GF-D8 (cell line): Measurements from ENCODE around the gene FSCN2.

ENCODE experiments used
- DNase-seq: peaks from one replicate; lab custom pipeline; 2025; lab: John Stamatoyannopoulos, UW

The FSCN2 gene

GRCh38 chr17:81556175-81556691, 28.1 kb downstream of the FSCN2 start:
- no peak for DNase-seq

DNA sequence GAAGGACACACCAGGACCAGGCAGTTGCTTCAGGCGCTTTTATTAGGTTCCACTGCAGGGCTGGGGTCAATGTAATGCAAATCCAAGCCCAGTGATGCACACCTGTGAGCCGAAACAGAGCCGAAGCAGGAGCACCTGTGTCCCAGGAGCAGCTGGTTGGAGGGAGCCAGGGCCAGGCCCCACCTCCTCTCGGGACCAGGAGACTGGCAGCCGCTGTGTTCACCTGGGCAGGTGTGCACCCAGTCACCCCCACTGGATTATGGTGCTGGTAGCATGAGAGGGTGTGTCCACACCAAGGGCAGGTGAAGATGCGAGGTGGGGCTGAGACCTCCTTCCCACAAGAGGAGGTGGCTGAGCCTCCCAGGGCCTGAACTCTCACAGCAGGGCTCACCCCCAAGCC, 28.7 kb downstream of the FSCN2 start:
- DNase-seq = no peak

DNA sequence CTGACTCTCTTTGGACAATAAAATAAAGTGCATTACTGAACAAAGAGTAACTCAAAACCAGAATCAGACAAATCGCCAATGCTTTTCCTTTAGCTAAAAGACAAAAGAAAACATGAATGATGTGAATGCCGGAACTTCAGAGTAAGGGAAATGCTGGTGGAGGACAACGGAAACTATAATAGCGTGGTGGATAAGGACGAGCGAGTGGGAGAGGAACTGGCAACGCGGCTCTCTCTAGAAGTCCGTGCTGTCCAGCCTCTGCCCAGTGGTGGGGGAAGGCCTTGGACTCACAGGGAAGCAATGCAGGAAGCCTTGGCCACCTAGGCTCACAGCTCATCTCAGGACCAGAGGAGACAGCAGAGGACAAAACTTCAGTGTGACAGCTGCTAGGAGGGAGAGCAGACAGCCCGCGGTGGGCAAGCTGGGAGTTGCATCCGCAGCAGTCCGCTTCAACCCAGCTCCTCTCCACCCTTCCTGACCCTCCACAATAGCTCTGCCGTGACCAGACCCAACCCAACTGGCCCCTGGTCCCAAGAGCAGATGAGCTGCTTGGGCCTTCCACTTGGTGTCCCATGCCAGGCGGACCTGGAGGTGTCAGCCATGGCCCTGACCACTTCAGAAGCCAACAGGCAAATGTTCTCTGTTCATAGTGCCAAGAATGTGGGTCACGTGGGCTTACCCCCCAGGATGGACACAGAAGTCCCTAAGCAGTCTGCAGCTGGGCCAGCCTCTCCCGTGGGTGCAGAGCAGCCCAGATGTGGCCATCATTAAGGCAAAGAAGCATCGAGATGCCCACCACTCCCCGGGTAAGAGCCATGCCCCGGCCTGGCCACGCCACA, 29.3 kb downstream of the FSCN2 start:
- no peak for DNase-seq

- no peak for DNase-seq
Measured at GRCh38 chr17:81558115-81558468, 29.9 kb downstream of the FSCN2 start.

- no peak for DNase-seq
Measured at GRCh38 chr17:81558941-81559806, 31.0 kb downstream of the FSCN2 start.

DNA sequence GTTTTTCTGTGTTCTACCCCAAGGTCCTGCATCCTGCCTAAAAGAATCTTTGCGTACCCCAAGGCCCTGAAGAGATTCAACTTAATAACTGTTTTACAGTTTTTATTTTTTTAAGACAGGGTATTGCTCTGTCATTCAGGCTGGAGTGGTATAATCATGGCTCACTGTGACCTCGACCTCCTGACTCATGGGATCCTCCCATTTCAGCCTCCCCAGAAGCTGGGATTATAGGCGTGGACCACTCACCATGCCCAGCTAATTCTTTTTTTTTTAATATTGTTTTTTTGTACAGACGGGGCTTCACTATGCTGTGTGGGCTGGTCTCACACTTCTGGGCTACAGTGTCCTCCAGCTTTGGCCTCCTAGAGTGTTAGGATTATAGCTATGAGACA, 33.3 kb downstream of the FSCN2 start:
- no peak for DNase-seq

DNA sequence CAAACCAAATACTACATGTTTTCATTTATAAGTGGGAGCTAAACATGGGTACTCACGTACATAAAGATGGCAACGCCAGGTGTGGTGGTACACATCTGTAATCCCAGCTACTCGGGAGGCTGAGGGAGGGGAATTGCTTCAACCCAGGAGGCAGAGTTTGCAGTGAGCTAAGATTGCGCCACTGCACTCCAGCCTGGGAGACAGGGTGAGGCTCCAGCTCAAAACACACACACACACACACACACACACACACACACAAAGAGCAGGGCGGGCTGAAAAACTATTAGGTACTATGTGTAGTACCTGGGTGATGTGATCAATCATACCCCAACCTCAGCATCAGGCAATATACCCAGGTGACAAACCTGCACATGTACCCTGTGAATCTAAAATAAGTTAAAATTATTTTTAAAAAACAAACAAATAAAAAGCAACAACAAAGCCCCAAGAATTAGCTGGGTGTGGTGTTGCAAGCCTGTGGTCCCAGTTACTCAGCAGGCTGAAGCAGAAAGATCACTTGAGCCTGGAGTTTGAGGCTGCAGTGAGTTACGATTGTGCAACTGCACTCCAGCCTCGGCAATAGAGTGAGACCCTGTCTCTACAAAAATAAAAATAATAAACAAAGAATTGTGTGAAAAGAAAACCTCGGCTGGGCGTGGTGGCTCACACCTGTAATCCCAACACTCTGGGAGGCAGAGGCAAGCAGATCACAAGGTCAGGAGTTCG, 35.8 kb downstream of the FSCN2 start:
- DNase-seq = peak; percentile 46

DNA sequence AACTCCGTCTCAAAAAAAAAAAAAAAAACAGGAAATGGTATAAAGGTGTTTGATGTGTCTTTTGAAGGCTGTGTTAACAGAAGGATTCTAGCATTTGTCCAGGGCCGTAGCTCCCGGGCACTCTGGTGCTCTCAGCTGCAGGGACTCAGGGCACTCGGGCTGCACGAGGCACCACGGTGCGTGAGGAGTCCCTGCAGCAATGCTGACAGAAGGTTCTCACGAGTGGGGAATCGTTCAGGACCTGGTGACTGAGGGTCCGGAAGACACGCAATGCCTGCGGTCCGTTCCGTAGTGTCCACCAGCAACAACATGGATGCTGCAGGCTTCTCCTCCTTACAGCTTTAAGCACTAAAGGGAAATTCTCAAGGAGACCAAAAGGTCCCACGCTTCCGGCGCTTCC, 36.6 kb downstream of the FSCN2 start:
- no peak for DNase-seq

- DNase-seq = no peak
Measured at GRCh38 chr17:81565231-81565630, 37.1 kb downstream of the FSCN2 start.

DNA sequence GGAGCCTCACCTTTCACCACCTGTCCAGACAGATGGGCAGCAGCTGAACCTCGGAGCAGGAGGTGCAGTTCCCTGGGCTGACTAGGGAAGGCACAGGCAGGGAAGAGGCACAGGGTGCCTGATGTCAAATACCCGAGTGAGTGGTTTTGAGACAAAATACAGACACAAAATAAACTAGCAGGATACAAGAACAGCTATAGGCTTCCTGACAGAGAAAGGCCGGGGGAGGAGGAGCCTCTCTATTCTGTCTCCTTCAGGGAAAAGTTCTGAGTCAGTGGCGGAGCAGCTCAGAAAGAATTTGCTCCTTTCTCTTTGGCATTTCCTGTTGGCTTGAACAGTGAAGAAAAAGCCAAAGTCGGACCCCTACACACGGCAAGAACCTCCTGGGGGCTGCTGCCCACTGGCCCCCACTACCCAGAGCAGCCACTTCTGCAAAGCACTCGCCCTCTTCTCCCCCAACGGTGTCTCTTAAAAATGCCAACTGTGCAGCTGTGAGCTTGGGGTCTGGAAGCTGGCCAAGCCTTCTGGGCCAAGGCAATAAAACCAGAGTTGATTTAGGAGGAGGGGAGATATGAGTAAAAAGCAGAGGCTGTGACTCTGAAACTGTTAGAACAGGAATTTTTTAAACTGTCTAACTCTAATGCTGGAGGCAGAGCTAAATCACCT, 38.4 kb downstream of the FSCN2 start:
- peak; percentile 78 for DNase-seq

GRCh38 chr17:81567191-81567590, 39.0 kb downstream of the FSCN2 start:
- DNase-seq = no peak

DNA sequence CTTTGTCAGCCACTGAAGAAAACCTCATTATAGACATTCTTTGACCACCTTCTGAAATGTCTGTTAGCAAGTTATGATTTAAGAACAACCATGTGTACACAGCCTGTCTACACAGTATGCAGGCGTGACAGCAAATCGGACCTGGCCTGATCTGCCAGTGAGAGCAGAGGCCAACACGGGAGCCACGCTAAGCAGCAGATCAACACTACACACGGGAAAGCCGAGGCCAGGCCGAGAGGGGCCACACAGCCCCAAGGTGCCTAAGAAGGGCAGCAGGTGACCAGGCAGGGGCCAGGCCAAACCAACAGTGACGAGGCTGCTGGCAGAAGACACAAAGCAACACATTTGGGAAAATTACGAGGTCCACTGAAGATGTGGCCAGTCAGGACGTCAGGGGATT, 40.2 kb downstream of the FSCN2 start:
- no peak for DNase-seq

- no peak for DNase-seq
Measured at GRCh38 chr17:81569986-81570514, 41.9 kb downstream of the FSCN2 start.

- no peak for DNase-seq
Measured at GRCh38 chr17:81570964-81571363, 42.8 kb downstream of the FSCN2 start.

- DNase-seq = no peak
Measured at GRCh38 chr17:81572563-81573168, 44.5 kb downstream of the FSCN2 start.

- DNase-seq = no peak
Measured at GRCh38 chr17:81573794-81574642, 45.8 kb downstream of the FSCN2 start.

DNA sequence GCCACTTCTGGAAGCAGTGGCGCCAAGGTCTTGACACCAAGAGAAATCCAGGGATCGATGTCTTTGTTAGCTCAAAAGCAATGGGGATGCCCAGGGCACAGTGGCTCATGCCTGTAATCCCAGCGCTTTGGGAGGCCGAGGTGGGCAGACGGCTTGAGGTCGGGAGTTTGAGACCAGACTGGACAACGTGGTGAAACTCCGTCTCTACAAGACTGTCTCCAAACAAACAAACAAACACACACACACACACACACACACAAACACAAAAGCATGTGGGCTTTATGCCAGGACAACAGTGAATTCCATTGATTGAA, 46.4 kb downstream of the FSCN2 start:
- DNase-seq = no peak

DNA sequence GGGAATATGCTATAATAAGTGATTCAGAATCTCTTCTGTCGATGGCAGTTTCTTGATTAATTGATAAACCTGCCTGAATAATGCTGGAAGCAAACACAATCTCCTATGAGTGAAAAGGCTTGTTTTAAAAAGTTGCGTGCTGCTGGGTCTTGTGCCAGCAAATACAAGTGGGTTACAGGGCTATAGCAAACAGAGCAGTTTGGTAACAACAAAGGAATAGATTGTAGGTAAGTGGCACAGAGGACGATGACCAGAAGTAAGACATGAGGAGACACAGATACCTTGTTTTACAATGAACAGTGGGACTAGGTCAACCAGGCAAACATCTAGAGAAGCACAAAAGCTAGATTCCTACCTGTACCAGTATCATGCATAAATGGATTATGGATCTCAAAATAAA, 47.7 kb downstream of the FSCN2 start:
- no peak for DNase-seq

DNA sequence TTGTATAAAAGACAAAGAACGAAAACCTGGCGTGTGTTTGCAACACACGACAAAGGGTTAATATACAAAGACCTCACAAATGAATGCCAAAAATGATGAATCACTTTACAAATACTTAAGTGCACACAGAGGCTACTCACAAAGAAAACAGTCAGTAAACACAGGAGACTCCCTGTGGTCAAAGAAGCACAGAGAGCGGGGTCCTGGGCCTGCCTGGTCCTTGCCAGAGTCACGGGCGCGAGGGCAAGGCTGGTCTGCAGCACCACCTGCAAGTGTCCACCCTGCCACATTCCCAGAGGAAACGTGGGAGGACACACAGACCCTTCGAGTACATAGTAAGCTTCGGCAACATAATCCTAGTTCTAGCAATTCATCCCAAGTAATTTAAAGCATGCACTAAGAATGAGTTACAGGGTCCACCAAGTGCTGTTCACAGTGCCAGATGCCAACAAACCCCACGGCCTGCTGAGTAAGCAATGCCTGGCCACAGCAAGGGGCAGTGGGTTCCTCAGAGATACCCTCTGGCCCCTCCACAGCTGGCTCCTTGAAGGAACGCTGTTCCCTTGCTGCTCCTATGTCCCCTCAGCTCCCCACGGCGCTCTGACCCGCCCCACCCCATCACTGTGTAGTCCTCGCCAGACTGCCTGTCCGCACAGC, 48.6 kb downstream of the FSCN2 start:
- DNase-seq = no peak
